A549 (cell line): ENCODE measurements around the gene DSP.

Source experiments
- CBX8 ChIP-seq: fragments of 200-600 bp; sonication (generic); IDR thresholded peaks from 2 replicates; pipeline ENCODE4 v1.6.1; 2016
- CTCF ChIP-seq: fragments of >200 bp; sonication (Bioruptor Twin); formaldehyde crosslinking; IDR thresholded peaks from 3 replicates; pipeline ENCODE4 v1.5.1; 2016
- E2F6 ChIP-seq: IDR thresholded peaks from 2 replicates; pipeline ENCODE4 v1.6.1; 2012; ENCODE audit warnings: low read depth, borderline replicate concordance
- GATA3 ChIP-seq: IDR thresholded peaks from 2 replicates; pipeline ENCODE4 v1.6.1; 2012; ENCODE audit warnings: borderline replicate concordance
- HOXB13 ChIP-seq: fragments of 250-450 bp; sonication (Bioruptor Pico); IDR thresholded peaks from 2 replicates; pipeline ENCODE4 v1.5.0; 2020; ENCODE audit warnings: low read depth, mild to moderate bottlenecking, moderate library complexity
- MAFK ChIP-seq: fragments of 450-650 bp; IDR thresholded peaks from 2 replicates; pipeline ENCODE4 v1.6.1; 2014; ENCODE audit not compliant: partially characterized antibody
- POLR2A ChIP-seq: IDR thresholded peaks from 2 replicates; pipeline ENCODE4 v1.6.1; 2012; ENCODE audit warnings: mild to moderate bottlenecking, low read length
- TF ChIP-seq, protein P1 (sequence below): fragments of 450-650 bp; IDR thresholded peaks from 2 replicates; pipeline ENCODE4 v1.6.1; 2014; ENCODE audit warnings: antibody characterized with exemption
- TF ChIP-seq, protein P2 (sequence below): fragments of >200 bp; sonication (Bioruptor Twin); formaldehyde crosslinking; IDR thresholded peaks from 3 replicates; pipeline ENCODE4 v1.6.1; 2016
- TF ChIP-seq, protein P3 (sequence below): IDR thresholded peaks from 2 replicates; pipeline ENCODE4 v1.6.1; 2012

DNA sequence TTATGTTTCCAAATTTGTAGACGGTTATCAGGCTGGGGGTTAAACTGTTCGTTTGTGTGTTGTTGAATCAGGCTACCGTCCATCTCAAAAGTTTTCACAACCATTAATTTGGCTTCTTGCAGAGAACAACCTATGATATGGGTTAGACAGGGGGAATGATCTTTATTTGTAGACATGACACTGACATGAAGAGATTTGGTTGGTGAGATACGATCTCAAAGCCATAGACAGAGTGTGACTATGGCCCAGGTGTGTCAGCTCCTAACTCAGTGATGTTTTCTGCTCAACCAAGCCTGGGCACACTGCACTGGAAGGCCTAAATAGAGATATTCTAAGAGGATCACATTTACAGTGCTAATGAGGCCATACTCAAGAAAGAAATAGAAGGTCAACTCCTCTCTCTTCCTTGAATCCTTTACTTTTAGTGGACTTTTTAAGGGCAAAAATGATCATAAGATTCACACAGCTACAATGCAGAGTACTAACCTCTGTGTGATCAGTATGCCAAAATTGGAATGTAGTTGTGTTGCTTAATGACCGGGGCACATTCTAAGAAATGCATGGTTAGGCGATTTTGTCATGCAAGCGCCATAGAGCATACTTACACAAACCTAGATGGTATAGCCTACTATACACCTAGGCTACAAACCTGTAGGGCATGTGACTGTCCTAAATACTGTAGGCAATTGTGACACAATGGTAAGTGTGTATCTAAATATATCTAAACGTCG, 30.9 kb downstream of the DSP start:
- TF ChIP-seq, protein P1, sequence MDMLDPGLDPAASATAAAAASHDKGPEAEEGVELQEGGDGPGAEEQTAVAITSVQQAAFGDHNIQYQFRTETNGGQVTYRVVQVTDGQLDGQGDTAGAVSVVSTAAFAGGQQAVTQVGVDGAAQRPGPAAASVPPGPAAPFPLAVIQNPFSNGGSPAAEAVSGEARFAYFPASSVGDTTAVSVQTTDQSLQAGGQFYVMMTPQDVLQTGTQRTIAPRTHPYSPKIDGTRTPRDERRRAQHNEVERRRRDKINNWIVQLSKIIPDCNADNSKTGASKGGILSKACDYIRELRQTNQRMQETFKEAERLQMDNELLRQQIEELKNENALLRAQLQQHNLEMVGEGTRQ = no peak
- TF ChIP-seq, protein P2, sequence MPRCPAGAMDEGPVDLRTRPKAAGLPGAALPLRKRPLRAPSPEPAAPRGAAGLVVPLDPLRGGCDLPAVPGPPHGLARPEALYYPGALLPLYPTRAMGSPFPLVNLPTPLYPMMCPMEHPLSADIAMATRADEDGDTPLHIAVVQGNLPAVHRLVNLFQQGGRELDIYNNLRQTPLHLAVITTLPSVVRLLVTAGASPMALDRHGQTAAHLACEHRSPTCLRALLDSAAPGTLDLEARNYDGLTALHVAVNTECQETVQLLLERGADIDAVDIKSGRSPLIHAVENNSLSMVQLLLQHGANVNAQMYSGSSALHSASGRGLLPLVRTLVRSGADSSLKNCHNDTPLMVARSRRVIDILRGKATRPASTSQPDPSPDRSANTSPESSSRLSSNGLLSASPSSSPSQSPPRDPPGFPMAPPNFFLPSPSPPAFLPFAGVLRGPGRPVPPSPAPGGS = no peak
- TF ChIP-seq, protein P3, sequence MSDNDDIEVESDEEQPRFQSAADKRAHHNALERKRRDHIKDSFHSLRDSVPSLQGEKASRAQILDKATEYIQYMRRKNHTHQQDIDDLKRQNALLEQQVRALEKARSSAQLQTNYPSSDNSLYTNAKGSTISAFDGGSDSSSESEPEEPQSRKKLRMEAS = no peak
- TF ChIP-seq E2F6 (no peak), MAFK (no peak), CTCF (no peak), POLR2A (no peak), CBX8 (no peak), HOXB13 (CRISPR knock-in tag) (no peak), GATA3 (no peak)
